HEK293 (cell line): ENCODE results near the gene PTCRA.
A peak's percentile ranks its signal among the peaks of the same experiment; 100 is the strongest.

Source experiments
- CTCF ChIA-PET: fragments of 350-600 bp; formaldehyde crosslinking; extraction: SDS; loops from one replicate; lab custom pipeline; 2021; ENCODE audit warnings: antibody characterized with exemption; lab: Yijun Ruan, JAX
- POLR2A ChIA-PET: fragments of 300-600 bp; formaldehyde crosslinking; extraction: SDS; loops from one replicate; lab custom pipeline; 2020; ENCODE audit warnings: antibody characterized with exemption, inconsistent platforms; lab: Yijun Ruan, JAX
- H3K27ac ChIP-seq: fragments of 200-500 bp; sonication (Bioruptor generic); 2 replicates; pipeline ENCODE4 v1.5.1; 2014; ENCODE audit warnings: low read depth, low read length, control low read depth, inconsistent platforms; ENCODE audit errors: extremely low read depth
- H3K36me3 ChIP-seq, 2 experiments: fragments of 200-500 bp in 1 of 2; sonication (Bioruptor generic) in 1 of 2; 1 replicate in 1 of 2; 2 replicates in 1 of 2; pipeline ENCODE4 v1.5.1; 2014 to 2017; ENCODE audit warnings: inconsistent platforms in 2 of 2, low read length in 2 of 2; ENCODE audit not compliant: control insufficient read depth in 2 of 2, insufficient read depth in 1 of 2
- H3K4me1 ChIP-seq: fragments of 200-500 bp; sonication (Bioruptor generic); 2 replicates; pipeline ENCODE4 v1.5.1; 2014; ENCODE audit warnings: mild to moderate bottlenecking, low read length, inconsistent platforms; ENCODE audit not compliant: control insufficient read depth, insufficient read depth
- H3K4me3 ChIP-seq: 2 replicates; pipeline ENCODE4 v1.5.1; 2011; ENCODE audit warnings: low read depth, mild to moderate bottlenecking, control low read depth, low read length, moderate library complexity
- H3K9me3 ChIP-seq: fragments of 200-500 bp; sonication (Bioruptor generic); 2 replicates; pipeline ENCODE4 v1.5.1; 2014; ENCODE audit warnings: low read depth, low read length, inconsistent platforms; ENCODE audit not compliant: control insufficient read depth, insufficient read depth
- BCL6B ChIP-seq: fragments of 450-650 bp; formaldehyde crosslinking; IDR thresholded peaks from 2 replicates; pipeline ENCODE4 v1.5.1; 2017; ENCODE audit warnings: missing biosample characterization, missing genetic modification characterization
- GFI1B ChIP-seq: fragments of 450-650 bp; formaldehyde crosslinking; IDR thresholded peaks from 2 replicates; pipeline ENCODE4 v1.5.1; 2016; ENCODE audit warnings: missing biosample characterization, missing genetic modification characterization
- GLIS1 ChIP-seq: fragments of 450-650 bp; formaldehyde crosslinking; IDR thresholded peaks from 2 replicates; pipeline ENCODE4 v1.5.1; 2016; ENCODE audit warnings: missing biosample characterization, missing genetic modification characterization
- HOXD13 ChIP-seq: sonication (generic); formaldehyde crosslinking; IDR thresholded peaks from 2 replicates; pipeline ENCODE4 v1.8.0; 2022; ENCODE audit warnings: missing genetic modification reagents, borderline replicate concordance
- KLF10 ChIP-seq: fragments of 450-650 bp; IDR thresholded peaks from 2 replicates; pipeline ENCODE4 v1.5.1; 2018; ENCODE audit warnings: missing biosample characterization, mild to moderate bottlenecking, missing genetic modification characterization
- OSR2 ChIP-seq: fragments of 450-650 bp; formaldehyde crosslinking; IDR thresholded peaks from 2 replicates; pipeline ENCODE4 v1.5.1; 2016; ENCODE audit warnings: missing biosample characterization, missing genetic modification characterization
- PRDM10 ChIP-seq: fragments of 450-650 bp; formaldehyde crosslinking; IDR thresholded peaks from 2 replicates; pipeline ENCODE4 v1.5.1; 2016; ENCODE audit warnings: missing biosample characterization, missing genetic modification characterization
- PRDM2 ChIP-seq: fragments of 450-650 bp; formaldehyde crosslinking; IDR thresholded peaks from 2 replicates; pipeline ENCODE4 v1.5.1; 2016; ENCODE audit warnings: missing biosample characterization, missing genetic modification characterization, borderline replicate concordance
- WT1 ChIP-seq: fragments of 450-650 bp; formaldehyde crosslinking; IDR thresholded peaks from 2 replicates; pipeline ENCODE4 v1.5.1; 2016; ENCODE audit warnings: missing biosample characterization, missing genetic modification characterization
- ZBTB17 ChIP-seq: fragments of 450-650 bp; formaldehyde crosslinking; IDR thresholded peaks from 2 replicates; pipeline ENCODE4 v1.5.1; 2016; ENCODE audit warnings: missing biosample characterization, missing genetic modification characterization
- ZBTB8A ChIP-seq: fragments of 450-650 bp; formaldehyde crosslinking; IDR thresholded peaks from 2 replicates; pipeline ENCODE4 v1.5.1; 2016; ENCODE audit warnings: missing biosample characterization, missing genetic modification characterization
- ZFP3 ChIP-seq: fragments of 450-650 bp; formaldehyde crosslinking; IDR thresholded peaks from 2 replicates; pipeline ENCODE4 v1.5.1; 2016; ENCODE audit warnings: low read depth, missing biosample characterization, missing genetic modification characterization
- ZFP37 ChIP-seq: fragments of 450-650 bp; formaldehyde crosslinking; IDR thresholded peaks from 2 replicates; pipeline ENCODE4 v1.5.1; 2016; ENCODE audit warnings: missing biosample characterization, missing genetic modification characterization
- ZNF223 ChIP-seq: fragments of 450-650 bp; formaldehyde crosslinking; IDR thresholded peaks from 2 replicates; pipeline ENCODE4 v1.5.1; 2016; ENCODE audit warnings: missing biosample characterization, missing genetic modification characterization
- ZNF280D ChIP-seq: fragments of 450-650 bp; formaldehyde crosslinking; IDR thresholded peaks from 2 replicates; pipeline ENCODE4 v1.5.1; 2016; ENCODE audit warnings: missing biosample characterization, missing genetic modification characterization
- ZNF521 ChIP-seq: fragments of 450-650 bp; formaldehyde crosslinking; IDR thresholded peaks from 2 replicates; pipeline ENCODE4 v1.5.1; 2017; ENCODE audit warnings: missing biosample characterization, mild to moderate bottlenecking, missing genetic modification characterization
- ZNF544 ChIP-seq: fragments of 450-650 bp; formaldehyde crosslinking; IDR thresholded peaks from 2 replicates; pipeline ENCODE4 v1.5.0; 2017; ENCODE audit warnings: missing biosample characterization, missing genetic modification characterization
- ZNF670 ChIP-seq: fragments of 450-650 bp; formaldehyde crosslinking; IDR thresholded peaks from 2 replicates; pipeline ENCODE4 v1.5.1; 2016; ENCODE audit warnings: missing biosample characterization, missing genetic modification characterization, low read depth
- ZNF677 ChIP-seq: fragments of 450-650 bp; IDR thresholded peaks from 2 replicates; pipeline ENCODE4 v1.5.0; 2018; ENCODE audit warnings: missing biosample characterization, mild to moderate bottlenecking, missing genetic modification characterization, moderate library complexity
- ZSCAN30 ChIP-seq: fragments of 450-650 bp; IDR thresholded peaks from 2 replicates; pipeline ENCODE4 v1.5.1; 2018; ENCODE audit warnings: missing biosample characterization, mild to moderate bottlenecking, missing genetic modification characterization, moderate library complexity
- ZSCAN5A ChIP-seq: fragments of 450-650 bp; formaldehyde crosslinking; IDR thresholded peaks from 2 replicates; pipeline ENCODE4 v1.5.1; 2016; ENCODE audit warnings: missing biosample characterization, missing genetic modification characterization

The PTCRA gene

GRCh38 chr6:42929821-42930360 lies 14.0 kb downstream of the PTCRA start (continued):
- TF ChIP-seq KLF10 (tag by site-specific recombination) = no peak
- TF ChIP-seq ZBTB8A (tag by site-specific recombination) = 0 out of 2 replicates have a peak, but pooled peaks have one; percentile 11

GRCh38 chr6:42932412-42932811 lies 16.6 kb downstream of the PTCRA start:
- Histone ChIP-seq H3K36me3 (peaks cover 10 to 51% of the 10 kb centered on the region in 2 experiments; a peak in 2 of 3 replicates), H3K4me1 (peaks cover 3% of the 10 kb centered on the region; the same call in 1 of the 2 replicates), H3K9me3 (no peaks in the 10 kb centered on the region), H3K4me3 (no peak overlapping the region), H3K27ac (no peak overlapping the region)
- ChIA-PET POLR2A (no interaction called here), CTCF (interaction anchor here (0.7 to 2.0 kb wide), 3 partner anchors 13 to 43 kb away, joined by 3 to 5 read pairs (median 3); no protein-coding TSS in a partner anchor)
- peak; percentile 77 for TF ChIP-seq ZBTB17 (tag by site-specific recombination)
- no peak for TF ChIP-seq HOXD13
- no peak for TF ChIP-seq PRDM10
- no peak for TF ChIP-seq ZNF544 (tag by site-specific recombination)
- no peak for TF ChIP-seq ZNF521 (tag by site-specific recombination)
- TF ChIP-seq ZNF280D = no peak
- TF ChIP-seq ZNF670 (tag by site-specific recombination) = no peak
- no peak for TF ChIP-seq ZSCAN30 (tag by site-specific recombination)
- no peak for TF ChIP-seq PRDM2
- TF ChIP-seq ZFP37 (tag by site-specific recombination) = no peak
- TF ChIP-seq GFI1B (tag by site-specific recombination) = no peak
- TF ChIP-seq ZNF223 (tag by site-specific recombination) = no peak
- TF ChIP-seq ZSCAN5A (tag by site-specific recombination) = no peak
- TF ChIP-seq GLIS1 (tag by site-specific recombination) = no peak
- no peak for TF ChIP-seq ZFP3 (tag by site-specific recombination)
- TF ChIP-seq OSR2 (tag by site-specific recombination) = no peak
- no peak for TF ChIP-seq ZNF677 (tag by site-specific recombination)
- TF ChIP-seq WT1 (tag by site-specific recombination) = 0 out of 2 replicates have a peak, but pooled peaks have one; percentile 25
- no peak for TF ChIP-seq BCL6B (tag by site-specific recombination)
